ENCODE results near the gene VENTX.

VENTX gene

GRCh38 chr10:133275684-133276092 lies 38.0 kb downstream of the VENTX start:
- DNase-seq, result peak; percentile 69

GRCh38 chr10:133276100-133276434 lies 38.4 kb downstream of the VENTX start:
- DNase-seq, result no peak

- DNase-seq, result peak; percentile 79
These were observed 39.0 kb downstream of the VENTX start, which contains the start of gene ADAM8 for GRCh38 chr10:133276435-133277201. Gene ADAM8, minus strand, starts transcription at chr10:133276868. Its CDS starts 51 bp downstream, at chr10:133276817.

- no peak for DNase-seq
These were observed 39.8 kb downstream of the VENTX start for GRCh38 chr10:133277277-133277992.

- peak; percentile 31 for DNase-seq
These were observed 40.4 kb downstream of the VENTX start for GRCh38 chr10:133277993-133278576.

GRCh38 chr10:133278577-133279265 lies 41.1 kb downstream of the VENTX start:
- peak; percentile 66 for DNase-seq

GRCh38 chr10:133279326-133280226 lies 41.9 kb downstream of the VENTX start:
- no peak for DNase-seq

- no peak for DNase-seq
These were observed 42.9 kb downstream of the VENTX start for GRCh38 chr10:133280391-133281059.

- DNase-seq, result no peak
These were observed 43.4 kb downstream of the VENTX start for GRCh38 chr10:133281084-133281483.

GRCh38 chr10:133281628-133282372 lies 44.1 kb downstream of the VENTX start:
- no peak for DNase-seq

GRCh38 chr10:133282846-133283390 lies 45.3 kb downstream of the VENTX start:
- no peak for DNase-seq

GRCh38 chr10:133283931-133284330 lies 46.3 kb downstream of the VENTX start:
- no peak for DNase-seq

- DNase-seq, result no peak
These were observed 47.6 kb downstream of the VENTX start for GRCh38 chr10:133285217-133285616.

GRCh38 chr10:133286366-133286765 lies 48.7 kb downstream of the VENTX start:
- DNase-seq, result no peak

GRCh38 chr10:133287832-133288500 lies 50.3 kb downstream of the VENTX start:
- DNase-seq, result no peak

GRCh38 chr10:133289761-133290160 lies 52.1 kb downstream of the VENTX start:
- DNase-seq, result no peak
